NCI-H2081 treated with DMSO at 0.1 percent for 48 hours (cell line): Measurements from ENCODE around the gene MVB12B.

ENCODE experiments used
- DNase-seq: peaks from one replicate; lab custom pipeline; 2025; lab: John Stamatoyannopoulos, UW

Gene MVB12B

DNA sequence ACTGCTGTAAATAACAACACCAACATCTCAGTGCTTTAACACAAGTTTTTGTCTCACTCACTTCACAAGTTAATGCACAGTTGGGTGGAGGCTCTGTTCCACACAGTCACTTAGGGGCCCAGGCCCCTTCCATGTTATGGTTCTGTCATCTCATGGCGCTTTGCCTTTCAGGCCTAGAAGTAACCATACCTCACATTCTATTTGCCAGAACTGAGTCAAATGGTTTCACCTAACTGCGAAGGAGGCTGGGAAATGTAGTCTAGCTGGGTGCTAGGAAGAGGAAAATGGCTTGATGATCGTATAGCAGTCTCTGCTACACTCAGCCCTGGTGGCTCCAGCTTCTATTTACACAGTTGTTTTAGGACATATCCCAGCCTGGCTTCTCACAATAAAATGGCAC, 23.1 kb upstream of the MVB12B start:
- no peak for DNase-seq

DNA sequence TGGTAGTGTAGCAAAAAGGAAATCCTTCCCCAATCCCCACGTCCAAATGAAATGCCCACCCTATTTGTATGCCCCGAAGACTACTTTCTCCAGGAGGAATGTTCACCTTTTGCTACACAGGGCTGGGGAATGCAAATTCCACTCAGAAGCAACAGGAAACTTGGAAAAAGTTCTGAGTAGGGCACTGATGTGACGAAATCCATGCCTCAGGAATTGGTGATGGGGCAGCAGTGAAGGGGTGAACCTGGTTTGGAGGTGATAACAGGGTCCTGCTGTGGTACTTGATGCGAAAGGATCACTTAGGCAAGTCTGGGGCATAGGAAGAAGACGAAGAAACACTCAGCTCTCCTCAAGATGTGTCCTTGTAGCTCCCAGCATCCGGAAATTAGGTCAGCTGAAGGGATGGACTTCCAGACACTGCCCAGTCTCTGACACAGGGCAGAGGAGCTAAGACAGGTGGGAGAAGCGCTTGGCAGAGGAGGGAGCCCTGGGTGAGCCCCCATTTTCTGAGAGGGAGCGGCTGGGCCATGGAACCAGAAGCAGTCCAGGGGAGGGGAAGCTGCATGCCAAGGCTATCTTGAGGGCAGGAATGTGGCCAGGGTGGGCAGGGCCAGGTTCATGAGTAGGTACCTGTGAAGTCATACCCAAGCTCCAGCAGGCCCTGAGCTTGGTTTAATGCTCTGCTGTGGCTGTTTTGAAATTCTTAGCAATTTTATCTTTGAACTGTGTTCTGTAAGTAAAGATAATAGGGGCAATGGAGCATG, 22.2 kb upstream of the MVB12B start:
- no peak for DNase-seq

DNA sequence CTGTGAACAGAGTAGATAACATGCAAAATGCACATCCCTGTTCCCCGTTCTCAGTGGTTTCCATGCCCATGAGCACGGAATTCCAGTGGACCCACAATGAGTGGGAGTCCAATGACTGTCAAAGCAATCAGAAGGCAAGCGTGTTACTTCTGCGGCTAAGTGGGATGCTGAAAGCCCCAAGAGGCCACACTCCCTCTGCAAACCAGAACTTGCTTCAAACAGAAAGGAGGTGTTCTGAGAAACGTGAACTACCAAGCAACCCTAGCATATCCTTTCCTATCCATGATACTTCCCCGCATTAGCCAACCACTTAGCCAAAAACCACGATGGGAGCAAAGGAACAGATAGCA, 21.7 kb upstream of the MVB12B start:
- DNase-seq: no peak

DNA sequence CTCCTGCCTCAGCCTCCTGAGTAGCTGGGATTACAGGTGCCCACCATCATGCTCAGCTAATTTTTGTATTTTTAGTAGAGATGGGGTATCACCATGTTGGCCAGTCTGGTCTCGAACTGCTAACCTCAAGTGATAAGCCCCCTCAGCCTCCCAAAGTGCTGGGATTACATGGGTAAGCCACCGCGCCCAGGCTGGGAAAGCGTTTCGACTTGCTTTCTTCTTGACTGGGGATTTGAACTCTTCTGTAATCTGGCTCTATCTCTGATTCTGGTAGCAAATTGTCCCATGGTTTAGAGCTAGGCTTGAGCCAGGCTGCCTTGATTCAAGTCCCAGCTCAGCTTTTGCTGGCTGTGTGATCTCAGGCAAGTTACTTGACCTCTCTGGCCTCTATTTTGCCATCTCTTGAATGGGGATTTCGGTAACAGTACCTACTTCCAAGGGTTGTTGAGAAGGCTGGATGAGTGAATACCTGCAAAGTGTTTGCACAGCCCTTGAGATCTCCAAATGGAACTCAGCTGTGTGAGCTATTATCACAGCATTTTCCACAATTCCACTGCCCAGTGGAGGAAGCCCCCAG, 20.5 kb upstream of the MVB12B start:
- no peak for DNase-seq

DNA sequence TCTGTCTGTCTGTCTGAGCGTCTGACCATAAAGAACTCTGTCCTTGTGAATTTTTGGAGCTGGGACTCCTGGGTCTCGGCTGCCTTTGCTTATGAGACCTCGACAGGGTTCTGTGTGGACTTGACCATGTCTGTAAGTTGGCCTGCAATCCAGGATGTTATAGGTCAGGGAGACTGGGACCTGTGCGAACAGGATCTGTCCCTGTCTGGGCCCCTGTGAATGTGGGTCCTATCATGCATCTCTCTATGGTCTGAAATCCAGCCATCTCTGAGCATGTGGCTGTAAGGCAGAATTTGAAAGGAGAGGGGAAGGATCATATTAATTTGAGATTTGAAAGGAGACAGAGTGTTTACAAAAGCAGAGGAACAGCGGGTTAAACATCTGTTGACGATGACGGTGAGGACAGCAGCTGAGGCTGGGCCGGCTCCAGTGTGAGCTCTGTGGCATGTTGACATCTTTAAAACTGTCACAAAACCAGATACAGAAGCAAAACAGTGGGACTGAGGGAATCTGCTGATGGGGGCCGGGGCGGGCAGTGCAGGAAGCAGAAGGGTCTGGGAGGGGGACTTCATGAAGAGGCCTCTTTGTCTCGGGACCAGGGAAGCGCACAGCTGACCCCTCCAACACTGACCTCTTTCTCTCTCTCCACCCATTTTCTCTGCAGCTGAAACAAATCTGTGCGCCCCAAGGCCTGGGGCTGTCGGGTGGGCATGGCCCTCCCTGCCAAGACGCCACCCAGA, 19.1 kb upstream of the MVB12B start:
- no peak for DNase-seq

DNA sequence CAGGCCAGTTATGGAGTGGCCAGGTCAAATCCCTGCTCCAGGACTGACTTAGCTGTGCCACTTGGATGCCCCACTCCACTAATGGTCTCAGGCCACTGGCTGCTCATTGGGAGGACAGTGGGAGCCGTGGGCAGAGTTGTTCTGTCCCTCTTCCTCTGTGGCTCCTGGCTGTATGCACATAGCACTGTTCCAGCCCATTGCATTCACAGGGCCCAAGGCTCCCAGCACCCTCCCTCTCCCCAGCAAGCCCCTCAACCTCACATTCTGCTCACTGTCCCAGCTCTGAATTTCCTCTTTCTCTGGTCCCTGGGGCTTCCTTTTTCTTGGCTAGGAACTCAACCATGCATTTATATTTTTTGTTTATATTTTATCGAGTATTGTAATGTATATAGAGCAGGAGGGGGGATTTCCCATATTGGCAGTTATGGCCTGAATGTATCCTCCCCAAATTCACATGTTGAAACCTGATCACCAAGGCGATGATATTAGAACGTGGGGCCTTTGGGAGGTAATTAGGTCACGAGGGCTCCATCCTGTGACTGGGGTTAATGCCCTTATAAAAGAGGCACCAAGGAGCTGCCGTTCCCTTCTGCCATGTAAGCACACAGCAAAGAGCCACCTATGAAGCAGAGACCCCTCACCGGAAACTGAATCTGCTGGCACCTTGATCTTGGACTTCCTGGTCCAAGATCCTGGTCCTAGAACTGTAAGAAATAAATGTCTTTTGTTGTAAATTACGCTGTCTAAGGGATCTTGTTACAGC, 17.0 kb upstream of the MVB12B start:
- no peak for DNase-seq

DNA sequence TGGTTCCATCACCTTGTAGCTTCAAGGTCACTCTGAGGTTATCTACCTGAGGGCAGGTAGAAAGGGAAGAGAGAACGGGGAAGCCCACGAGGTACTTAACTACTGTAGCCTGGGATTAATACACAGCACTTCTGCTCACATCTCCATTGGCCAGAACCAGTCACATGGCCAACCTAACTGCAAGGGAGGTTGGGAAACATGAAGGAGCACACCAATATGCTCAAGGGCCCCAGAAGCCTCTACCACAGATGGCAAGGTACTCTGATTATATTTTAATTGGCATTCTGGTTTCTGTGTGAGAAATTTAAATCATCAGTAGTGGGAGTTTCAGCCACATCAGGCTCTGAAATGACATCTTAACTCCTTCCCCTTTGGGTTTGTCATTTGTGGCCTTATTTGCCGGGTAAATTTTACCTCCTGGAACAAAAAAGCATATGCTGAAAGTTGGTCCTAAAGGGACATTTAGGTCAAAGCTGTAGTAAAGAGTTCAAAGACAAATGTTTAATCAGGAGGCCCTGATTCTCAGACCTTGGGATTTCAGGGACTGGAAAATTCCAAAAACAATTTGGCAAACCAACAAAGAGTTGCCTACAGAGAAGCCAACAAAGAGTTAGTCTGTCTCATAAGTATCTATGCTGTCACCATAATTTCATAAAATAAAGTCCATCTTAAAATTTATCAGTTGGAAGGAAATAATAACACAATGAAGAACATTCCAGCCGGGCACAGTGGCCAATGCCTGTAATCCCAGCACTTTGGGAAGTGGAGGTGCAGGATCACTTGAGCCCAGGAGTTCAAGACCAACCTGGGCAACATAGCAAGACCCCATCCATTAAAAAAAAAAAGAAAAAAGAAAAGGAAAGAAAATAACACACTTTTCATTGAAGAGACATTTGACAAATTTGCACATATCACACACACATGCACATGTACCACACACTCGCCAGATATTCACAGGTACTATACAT, 13.8 kb upstream of the MVB12B start:
- no peak for DNase-seq

DNA sequence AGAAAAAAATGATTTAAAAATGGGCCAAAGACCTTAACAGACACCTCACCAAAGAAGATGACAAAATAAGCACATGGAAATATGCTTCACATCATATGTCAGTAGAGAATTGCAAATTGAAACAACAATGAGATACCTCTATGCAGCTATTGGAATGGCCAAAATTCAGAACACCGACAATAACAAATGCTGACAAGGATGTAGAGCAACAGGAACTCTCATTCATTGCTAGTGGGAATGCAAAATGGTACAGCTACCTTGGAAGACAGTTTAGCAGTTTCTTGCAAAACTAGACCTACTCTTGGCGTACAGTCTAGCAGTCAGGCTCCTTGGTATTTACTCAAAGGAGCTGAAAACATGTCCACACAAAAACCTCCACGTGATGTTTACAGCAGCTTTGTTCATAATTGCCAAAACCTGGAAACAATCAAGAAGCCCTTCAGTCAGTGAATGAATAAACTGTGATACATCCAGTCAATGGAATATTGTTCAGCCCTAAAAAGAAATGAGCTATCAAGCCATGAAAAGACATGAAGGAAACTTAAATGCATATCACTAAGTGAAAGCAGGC, 10.5 kb upstream of the MVB12B start:
- DNase-seq: no peak

DNA sequence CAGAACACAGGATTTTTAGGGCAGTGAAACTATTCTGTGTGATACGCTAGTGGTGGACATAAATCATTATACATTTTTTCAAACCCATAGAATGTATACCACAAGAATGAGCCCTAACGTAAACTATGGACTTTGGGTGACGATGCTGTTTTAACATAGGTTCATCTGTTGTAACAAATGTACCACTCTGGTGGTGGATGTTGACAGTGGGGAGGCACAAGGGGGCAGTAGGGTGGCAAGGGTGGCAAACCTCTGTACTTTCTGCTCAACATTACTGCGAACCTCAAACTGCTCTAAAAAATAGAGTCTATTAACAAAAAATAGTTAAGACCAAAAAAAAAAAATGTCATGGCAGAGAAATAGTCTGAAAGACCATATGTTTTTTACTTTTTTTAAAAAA, 9.1 kb upstream of the MVB12B start:
- no peak for DNase-seq

DNA sequence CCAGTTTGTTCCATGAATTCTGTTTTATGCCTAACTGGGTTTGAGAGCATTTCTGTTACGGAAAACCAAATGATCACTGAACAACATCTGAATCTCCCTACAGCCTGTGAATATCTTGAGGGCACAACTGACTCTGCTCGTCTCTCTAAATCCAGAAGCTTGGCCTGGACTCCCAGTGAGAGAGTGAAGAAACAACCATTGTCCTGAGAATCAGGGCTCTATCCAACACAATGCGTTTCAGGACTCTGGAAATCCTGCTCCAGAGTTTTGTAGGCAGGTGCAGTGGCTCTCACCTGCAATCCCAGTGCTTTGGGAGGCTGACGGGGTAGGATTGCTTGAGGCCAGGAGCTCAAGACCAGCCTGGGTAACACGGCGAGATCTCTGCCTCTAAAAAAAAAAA, 7.8 kb upstream of the MVB12B start:
- no peak for DNase-seq

DNA sequence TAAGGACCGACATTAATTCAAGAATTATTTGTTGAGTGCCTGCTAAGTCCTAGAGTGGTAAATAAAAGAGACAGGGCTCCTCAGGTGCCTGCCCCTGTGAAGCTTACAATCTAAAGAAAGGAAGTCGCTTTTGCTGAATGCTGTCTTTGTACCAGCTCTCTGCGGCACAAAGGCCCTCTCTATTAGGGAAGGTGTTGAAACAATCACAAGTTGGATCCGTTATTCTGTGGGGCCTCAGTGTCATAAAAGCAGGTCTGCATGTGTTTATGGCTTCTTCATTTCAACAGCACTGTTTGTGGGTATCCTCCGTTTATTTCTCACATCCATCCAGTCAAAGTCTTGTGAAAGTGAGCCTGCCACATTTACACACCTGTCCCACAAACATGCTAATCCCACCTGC, 7.0 kb upstream of the MVB12B start:
- DNase-seq: no peak

DNA sequence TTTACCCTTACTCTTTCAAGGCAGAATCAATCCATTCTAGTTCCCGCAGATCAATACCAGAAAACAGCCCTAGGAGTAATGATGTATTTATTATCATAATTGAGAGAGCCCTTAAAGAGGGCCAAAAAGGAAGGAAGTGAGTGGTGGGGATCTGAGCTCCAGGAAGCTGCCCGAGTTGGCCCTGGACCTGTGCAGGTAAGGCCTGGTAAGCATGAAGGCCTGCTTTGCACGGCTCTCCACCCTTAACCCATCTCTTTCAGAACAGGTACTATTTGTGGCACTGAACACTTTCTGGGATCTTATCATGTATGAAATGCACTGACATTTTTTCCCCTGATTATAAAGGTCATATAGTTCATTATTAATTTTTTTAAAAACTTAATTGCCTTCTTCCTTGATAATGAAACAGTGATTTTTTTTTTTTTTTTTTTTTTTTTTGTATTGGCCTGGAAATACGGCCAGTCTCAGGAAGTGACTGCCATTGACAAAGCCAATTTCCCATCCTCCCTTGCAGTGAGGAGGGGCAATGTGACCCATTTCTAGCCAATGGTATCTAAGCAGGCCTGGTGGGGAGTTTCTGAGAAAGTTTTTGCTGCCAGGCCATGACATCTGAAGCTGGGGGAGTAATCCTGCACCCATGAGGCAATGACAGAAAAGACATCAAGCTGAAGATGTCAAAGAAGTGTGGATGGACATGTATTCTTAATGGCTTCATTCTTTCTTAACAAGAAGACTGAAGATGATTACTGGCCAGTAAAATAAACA, 6.3 kb upstream of the MVB12B start:
- DNase-seq: no peak

DNA sequence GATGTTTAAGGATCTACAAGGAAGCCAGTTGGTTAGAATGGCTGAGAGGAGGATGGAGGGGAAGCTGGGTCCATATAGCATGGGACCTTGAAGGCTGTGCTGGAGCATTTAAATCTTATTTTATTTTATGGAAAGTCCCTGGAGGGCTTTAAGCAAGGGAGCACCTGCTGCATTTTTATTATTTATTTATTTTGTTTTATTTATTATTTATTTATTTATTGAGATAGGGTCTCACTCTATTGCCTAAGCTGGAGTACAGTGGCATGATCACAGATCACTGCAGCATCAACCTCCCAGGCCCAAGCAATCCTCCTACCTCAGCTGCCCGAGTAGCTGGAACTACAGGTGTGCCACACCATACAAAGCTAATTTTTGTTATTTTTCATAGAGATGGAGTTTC, 4.9 kb upstream of the MVB12B start:
- no peak for DNase-seq

DNA sequence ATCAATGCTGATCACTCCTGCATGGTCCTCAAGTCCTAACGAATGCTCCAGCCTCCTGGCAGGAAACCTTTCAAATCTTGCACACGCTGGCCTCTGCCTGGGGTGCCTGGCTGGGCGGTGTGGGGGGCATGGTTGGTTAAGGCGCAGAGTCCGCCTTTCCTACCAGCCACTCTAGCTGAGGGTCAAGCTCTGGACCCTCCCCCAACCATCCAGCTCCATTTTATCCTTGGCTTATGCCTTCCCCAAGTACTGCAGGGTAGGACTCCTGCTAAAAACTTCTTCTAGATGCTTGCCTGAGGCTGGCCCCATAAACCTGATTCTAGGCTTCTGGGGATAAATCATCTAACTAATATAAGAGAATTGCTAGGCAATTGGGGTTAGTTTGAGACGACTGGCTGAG, 808 bp upstream of the MVB12B start:
- DNase-seq: no peak

DNA sequence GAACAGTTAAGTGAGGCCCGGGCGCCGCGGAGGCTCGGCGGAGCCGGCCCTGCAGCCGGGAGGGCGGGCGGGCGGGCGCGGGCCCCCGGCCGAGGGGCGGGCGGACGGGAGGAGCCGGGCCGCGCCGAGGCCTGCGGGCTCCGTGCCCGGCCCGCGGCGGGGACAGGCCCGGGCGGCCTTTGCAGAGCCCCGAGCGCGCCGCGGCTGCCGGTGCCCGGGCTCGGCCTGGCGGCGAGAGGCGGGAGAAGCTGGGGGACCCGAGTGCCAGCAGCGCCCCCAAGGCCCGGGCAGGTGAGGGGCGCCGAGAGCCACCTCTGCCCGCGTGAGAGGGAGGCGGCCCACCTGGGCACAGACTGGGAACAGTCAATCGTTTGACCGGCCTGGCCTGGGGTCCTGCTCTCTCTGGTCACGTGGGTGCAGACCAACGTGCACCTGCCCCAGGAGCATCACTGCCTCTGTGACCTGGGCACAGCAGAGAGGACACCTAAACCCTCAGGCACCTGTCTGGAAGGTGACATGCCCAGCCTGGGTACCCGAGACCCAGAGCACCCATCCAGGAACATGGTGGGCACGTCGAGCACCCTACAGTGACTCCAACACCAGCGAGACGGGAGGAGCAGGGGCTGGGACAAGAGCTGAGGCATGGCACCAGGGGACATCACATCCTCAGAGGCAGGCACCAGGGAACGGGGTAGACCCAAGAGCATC, 531 bp downstream of the MVB12B start:
- DNase-seq: no peak

DNA sequence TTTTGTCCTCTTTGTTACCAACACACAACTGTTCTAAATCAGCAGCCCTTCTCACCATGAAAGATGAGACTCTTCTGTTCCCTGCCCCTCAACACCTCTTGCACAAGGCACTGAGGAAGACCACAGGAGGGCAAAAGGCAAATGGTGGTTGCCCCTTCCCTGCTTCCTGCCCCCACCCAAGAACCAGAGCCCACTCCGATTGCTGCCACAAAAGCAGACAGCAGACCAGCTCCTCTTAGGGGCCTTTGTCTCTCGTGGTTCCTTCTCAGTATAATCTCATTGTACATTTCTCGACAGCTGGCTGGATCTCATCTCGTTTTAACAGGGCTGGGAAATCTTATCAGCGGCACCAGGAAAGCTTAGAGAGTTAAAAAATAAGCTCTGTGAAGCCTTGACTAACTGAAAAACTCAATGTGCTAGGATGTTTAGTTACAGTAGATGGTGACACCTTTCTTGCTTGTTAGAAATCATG, 1.1 kb downstream of the MVB12B start:
- no peak for DNase-seq

DNA sequence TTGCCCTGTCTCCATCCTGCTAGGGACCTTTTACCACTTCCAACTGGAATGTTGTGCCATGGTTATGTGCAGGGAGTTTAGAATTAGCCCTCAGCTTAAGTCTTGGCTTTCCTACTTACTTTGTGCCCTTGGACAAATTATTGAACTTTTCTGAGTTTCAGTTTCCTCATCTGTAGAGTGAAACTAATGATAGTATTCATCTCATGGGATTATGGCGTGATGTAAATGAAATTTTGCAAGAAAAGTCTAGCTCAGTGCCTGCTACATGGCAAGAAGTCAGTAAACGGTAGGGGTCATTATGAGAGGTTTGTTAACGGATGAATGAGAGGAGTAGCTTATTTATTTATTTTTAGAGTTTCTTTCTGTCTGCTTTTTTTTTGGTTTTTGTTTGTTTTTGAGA, 1.8 kb downstream of the MVB12B start:
- DNase-seq: no peak

DNA sequence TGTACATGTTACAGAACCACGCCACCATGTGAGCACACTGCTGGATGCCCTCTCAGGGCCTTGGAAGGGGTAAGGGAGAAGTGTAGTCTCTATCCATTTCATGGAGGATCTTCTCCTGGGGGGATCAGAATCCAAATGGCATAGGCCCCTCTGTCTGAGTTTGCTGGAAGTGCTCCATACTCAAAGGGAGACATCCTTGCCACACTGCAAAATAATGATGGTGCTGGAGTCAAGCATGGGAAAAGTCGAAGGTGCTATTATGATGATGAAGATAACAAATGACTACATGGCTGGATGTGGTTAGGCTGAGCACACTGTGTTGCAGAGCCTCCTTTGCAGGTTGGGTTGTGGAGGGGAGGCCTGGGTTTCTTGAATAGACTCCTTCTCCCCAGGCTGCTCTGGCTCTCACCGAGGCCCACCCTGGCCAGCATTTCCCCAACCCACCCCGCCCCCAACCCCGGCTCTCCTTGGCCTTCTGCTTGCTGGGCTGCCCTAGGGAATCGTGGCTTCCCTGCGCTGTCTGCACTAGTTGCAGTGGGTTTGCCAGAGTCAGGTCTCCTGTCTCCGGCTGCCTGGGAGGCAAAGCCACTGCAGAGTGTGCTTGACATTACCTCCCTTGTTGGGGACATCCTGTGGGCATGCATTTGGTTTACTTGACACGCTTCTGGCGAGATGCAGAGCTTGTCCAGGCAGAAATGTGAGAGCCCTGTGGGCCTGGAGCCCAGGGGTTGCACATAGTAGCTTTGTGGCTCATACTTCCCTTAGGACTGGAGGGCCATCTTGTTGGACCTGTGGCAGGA, 3.0 kb downstream of the MVB12B start:
- no peak for DNase-seq

DNA sequence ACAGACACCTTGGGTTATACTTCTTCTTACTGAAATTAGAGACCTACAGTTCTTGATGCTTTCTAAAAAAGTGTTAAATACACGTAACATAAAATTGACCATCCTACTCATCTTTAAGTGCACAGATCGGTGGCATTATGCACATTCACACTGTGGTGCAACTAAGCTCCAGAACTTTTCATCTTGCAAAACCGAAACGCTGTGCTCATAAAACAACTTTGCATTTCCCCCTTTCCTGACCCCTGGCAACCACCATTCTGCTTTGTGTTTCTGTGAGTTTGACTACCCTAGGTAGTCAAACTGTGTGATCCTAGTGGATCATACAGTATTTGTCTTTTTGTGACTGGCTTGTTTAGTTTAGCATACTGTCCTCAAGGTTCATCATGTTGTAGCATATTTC, 3.9 kb downstream of the MVB12B start:
- no peak for DNase-seq
